ENCODE results near the gene CEP295NL. TPM values are rescaled to one million over a fixed set of nuclear protein-coding genes. Genes with fewer than 3 reads are reported as not detected.
"Not testable (repeated sequence)": the region's sequence is repeated elsewhere in the genome, so short reads cannot be mapped to it uniquely, and the experiment has no call there.

CEP295NL gene
- total and polyA plus RNA-seq, 2 of the 13 experiments (the other 11 are each of a cell fraction or from before 2014, with no cell fraction given) = not detected

DNA sequence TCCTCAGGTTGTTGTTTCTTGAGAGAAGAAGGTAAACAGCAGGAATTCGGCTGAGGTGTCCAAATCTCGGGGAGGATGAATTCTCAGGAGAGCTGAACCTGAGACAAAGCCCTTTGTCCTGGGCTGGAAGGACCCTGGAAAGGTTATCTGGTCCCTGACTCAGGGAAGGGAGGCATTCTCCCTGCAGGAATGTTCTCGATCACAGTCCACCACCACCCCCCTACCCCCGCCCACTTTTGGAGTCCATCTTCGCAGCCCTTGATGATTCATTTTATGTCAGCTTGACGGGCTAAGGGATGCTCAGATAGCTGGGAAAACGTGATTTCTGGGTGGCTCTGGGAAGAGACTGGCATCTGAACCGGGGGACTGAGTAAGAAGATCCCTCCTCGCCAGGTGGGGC, 1.4 kb upstream of the CEP295NL start (continued):
- TF ChIP-seq ZNF597 (CRISPR knock-in tag; IDR thresholded peaks at IDR 0.05) = no peak
- TF ChIP-seq ELF4 (CRISPR knock-in tag; IDR thresholded peaks at IDR 0.05; ENCODE audit: borderline replicate concordance) = no peak
- no peak for TF ChIP-seq ZNF572 (CRISPR knock-in tag; IDR thresholded peaks at IDR 0.05)

- intact Hi-C loops (cut with micrococcal nuclease; ENCODE audit: unreplicated experiment); POLR2A ChIA-PET; H3K27ac ChIP-seq (ENCODE audit: extremely low read length, insufficient read depth, low read length); BruUV-seq (replicated peaks); H3K9me3 ChIP-seq (ENCODE audit: low read length); H3K36me3 ChIP-seq (replicated peaks in 1 of 2; ENCODE audit: control insufficient read depth in 1 of 2, insufficient read depth in 2 of 2, low read length in 2 of 2); H3K79me2 ChIP-seq (ENCODE audit: insufficient read depth, low read length); H3K4me2 ChIP-seq (ENCODE audit: low read depth, low read length); H3K4me3 ChIP-seq (replicated peaks in 1 of 3; ENCODE audit: insufficient read depth in 1 of 3, low read depth in 2 of 3, low read length in 3 of 3); H4K20me1 ChIP-seq (ENCODE audit: insufficient read depth, low read length); ATAC-seq; H3K27me3 ChIP-seq (ENCODE audit: control insufficient read depth in 1 of 2, insufficient read depth in 2 of 2, low read length in 2 of 2); H2AFZ ChIP-seq (ENCODE audit: low read length); FAIRE-seq; in situ Hi-C loops (cut with HindIII; ENCODE audit: extremely low pct_ligation_motif_present, low pct_unique_long_range_greater_than_20kb); CTCF ChIA-PET (ENCODE audit: low intra/inter-chr PET ratio, low total read pairs); DNase-seq (ENCODE audit: low spot score); H3K9ac ChIP-seq (ENCODE audit: insufficient read depth, low read depth, low read length): not testable (repeated sequence)
- 97% methylated on average over 6 of the region's 8 CpGs for WGBS (ENCODE audit: low lambda C conversion rate)
- H3K4me1 ChIP-seq (ENCODE audit: insufficient read depth, low read length) = peaks cover 11% of the 10 kb centered on the region
These were observed 770 bp downstream of the CEP295NL start for GRCh38 chr17:78902231-78902630.

- Histone ChIP-seq H3K9me3 (ENCODE audit: low read length) (no peaks in the 10 kb centered on the region), H2AFZ (ENCODE audit: low read length) (no peak overlapping the region), H3K4me3 (replicated peaks in 1 of 3; ENCODE audit: insufficient read depth in 1 of 3, low read depth in 2 of 3, low read length in 3 of 3) (no peak overlapping the region), H3K27me3 (ENCODE audit: control insufficient read depth in 1 of 2, insufficient read depth in 2 of 2, low read length in 2 of 2) (no peaks in the 10 kb centered on the region), H3K27ac (ENCODE audit: extremely low read length, insufficient read depth, low read length) (no peak overlapping the region), H3K4me2 (ENCODE audit: low read depth, low read length) (no peak overlapping the region), H4K20me1 (ENCODE audit: insufficient read depth, low read length) (no peaks in the 10 kb centered on the region), H3K79me2 (ENCODE audit: insufficient read depth, low read length) (no peaks in the 10 kb centered on the region), H3K4me1 (ENCODE audit: insufficient read depth, low read length) (peaks cover 11% of the 10 kb centered on the region), H3K9ac (ENCODE audit: insufficient read depth, low read depth, low read length) (no peak overlapping the region), H3K36me3 (replicated peaks in 1 of 2; ENCODE audit: control insufficient read depth in 1 of 2, insufficient read depth in 2 of 2, low read length in 2 of 2) (no peaks in the 10 kb centered on the region; a peak in 3 of 5 replicates)
- in situ Hi-C loops (cut with HindIII; ENCODE audit: extremely low pct_ligation_motif_present, low pct_unique_long_range_greater_than_20kb) = no loop called here
- CTCF ChIA-PET (ENCODE audit: low intra/inter-chr PET ratio, low total read pairs) = no interaction called here
- DNase-seq (ENCODE audit: low spot score) = no peak
- no TSS peak for BruUV-seq (replicated peaks)
- 95% methylated on average over 10 of the region's 10 CpGs for WGBS (ENCODE audit: low lambda C conversion rate)
- no peak for FAIRE-seq
- POLR2A ChIA-PET = no interaction called here
- ATAC-seq = no peak
- intact Hi-C loops (cut with micrococcal nuclease; ENCODE audit: unreplicated experiment) = no loop called here
- TF ChIP-seq ZNF121 (CRISPR knock-in tag; IDR thresholded peaks at IDR 0.05) (no peak), ZNF572 (CRISPR knock-in tag; IDR thresholded peaks at IDR 0.05) (no peak), TCF7 (IDR thresholded peaks at IDR 0.05; ENCODE audit: low read depth) (no peak), PRPF4 (IDR thresholded peaks at IDR 0.05; ENCODE audit: low read depth, low read length, poor library complexity, severe bottlenecking) (no peak), GABPA (IDR thresholded peaks at IDR 0.05; ENCODE audit: low read depth, low read length) (no peak), GABPA (CRISPR knock-in tag; IDR thresholded peaks at IDR 0.05; ENCODE audit: low read depth) (no peak), ELF4 (CRISPR knock-in tag; IDR thresholded peaks at IDR 0.05; ENCODE audit: borderline replicate concordance) (no peak)
- TF ChIP-seq, protein P1, sequence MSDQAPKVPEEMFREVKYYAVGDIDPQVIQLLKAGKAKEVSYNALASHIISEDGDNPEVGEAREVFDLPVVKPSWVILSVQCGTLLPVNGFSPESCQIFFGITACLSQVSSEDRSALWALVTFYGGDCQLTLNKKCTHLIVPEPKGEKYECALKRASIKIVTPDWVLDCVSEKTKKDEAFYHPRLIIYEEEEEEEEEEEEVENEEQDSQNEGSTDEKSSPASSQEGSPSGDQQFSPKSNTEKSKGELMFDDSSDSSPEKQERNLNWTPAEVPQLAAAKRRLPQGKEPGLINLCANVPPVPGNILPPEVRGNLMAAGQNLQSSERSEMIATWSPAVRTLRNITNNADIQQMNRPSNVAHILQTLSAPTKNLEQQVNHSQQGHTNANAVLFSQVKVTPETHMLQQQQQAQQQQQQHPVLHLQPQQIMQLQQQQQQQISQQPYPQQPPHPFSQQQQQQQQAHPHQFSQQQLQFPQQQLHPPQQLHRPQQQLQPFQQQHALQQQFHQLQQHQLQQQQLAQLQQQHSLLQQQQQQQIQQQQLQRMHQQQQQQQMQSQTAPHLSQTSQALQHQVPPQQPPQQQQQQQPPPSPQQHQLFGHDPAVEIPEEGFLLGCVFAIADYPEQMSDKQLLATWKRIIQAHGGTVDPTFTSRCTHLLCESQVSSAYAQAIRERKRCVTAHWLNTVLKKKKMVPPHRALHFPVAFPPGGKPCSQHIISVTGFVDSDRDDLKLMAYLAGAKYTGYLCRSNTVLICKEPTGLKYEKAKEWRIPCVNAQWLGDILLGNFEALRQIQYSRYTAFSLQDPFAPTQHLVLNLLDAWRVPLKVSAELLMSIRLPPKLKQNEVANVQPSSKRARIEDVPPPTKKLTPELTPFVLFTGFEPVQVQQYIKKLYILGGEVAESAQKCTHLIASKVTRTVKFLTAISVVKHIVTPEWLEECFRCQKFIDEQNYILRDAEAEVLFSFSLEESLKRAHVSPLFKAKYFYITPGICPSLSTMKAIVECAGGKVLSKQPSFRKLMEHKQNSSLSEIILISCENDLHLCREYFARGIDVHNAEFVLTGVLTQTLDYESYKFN (CRISPR knock-in tag; conservative IDR thresholded peaks at IDR 0.05) = no peak
- TF ChIP-seq, protein P2, sequence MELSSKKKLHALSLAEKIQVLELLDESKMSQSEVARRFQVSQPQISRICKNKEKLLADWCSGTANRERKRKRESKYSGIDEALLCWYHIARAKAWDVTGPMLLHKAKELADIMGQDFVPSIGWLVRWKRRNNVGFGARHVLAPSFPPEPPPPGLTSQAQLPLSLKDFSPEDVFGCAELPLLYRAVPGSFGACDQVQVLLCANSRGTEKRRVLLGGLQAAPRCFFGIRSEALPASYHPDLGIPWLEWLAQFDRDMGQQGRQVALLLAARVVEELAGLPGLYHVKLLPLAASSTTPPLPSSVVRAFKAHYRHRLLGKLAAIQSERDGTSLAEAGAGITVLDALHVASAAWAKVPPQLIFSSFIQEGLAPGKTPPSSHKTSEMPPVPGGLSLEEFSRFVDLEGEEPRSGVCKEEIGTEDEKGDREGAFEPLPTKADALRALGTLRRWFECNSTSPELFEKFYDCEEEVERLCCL (CRISPR knock-in tag; IDR thresholded peaks at IDR 0.05; ENCODE audit: borderline replicate concordance) = no peak
These were observed 1.2 kb downstream of the CEP295NL start for GRCh38 chr17:78901806-78902205.

All from HepG2 (cell line).